Uterus (tissue), 2 donors: ENCODE data around the gene CDH12.

Source experiments
- POLR2A ChIP-seq, 2 donors: fragments of 450-650 bp; IDR thresholded peaks; one replicate each; pipeline ENCODE4 v1.6.1; 2016; ENCODE audit warnings: antibody characterized with exemption in 2 of 2, mild to moderate bottlenecking in 1 of 2, moderate library complexity in 1 of 2
- TF ChIP-seq, protein P1 (sequence below), 4 experiments: fragments of 200-600 bp in 2 of 4; fragments of 450-650 bp in 2 of 4; sonication (generic) in 2 of 4; IDR thresholded peaks; one replicate each; pipeline ENCODE4 v1.5.1; 2016 to 2019; ENCODE audit warnings: antibody characterized with exemption in 4 of 4, mild to moderate bottlenecking in 2 of 4, moderate library complexity in 1 of 4

DNA sequence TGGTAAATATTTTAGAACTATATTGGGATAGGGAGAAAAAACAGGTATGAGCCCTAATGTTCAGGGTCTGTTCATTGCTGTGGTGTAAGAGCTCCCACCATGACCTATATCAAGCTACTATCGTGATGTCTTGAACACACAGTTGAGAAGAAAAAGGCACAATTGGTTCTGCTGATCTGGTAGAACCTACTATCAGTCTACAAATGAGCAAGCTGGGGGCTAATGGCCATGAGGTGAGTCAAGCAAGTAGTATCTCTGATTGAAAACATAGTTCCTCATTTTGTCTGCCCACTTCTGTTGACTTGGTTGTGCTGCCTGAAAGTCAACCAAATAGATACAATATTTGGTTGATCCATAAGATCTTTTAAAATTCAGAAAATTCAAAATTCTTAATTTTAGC lies 1026.3 kb downstream of the CDH12 start:
- TF ChIP-seq, protein P1, sequence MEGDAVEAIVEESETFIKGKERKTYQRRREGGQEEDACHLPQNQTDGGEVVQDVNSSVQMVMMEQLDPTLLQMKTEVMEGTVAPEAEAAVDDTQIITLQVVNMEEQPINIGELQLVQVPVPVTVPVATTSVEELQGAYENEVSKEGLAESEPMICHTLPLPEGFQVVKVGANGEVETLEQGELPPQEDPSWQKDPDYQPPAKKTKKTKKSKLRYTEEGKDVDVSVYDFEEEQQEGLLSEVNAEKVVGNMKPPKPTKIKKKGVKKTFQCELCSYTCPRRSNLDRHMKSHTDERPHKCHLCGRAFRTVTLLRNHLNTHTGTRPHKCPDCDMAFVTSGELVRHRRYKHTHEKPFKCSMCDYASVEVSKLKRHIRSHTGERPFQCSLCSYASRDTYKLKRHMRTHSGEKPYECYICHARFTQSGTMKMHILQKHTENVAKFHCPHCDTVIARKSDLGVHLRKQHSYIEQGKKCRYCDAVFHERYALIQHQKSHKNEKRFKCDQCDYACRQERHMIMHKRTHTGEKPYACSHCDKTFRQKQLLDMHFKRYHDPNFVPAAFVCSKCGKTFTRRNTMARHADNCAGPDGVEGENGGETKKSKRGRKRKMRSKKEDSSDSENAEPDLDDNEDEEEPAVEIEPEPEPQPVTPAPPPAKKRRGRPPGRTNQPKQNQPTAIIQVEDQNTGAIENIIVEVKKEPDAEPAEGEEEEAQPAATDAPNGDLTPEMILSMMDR (IDR thresholded peaks at IDR 0.05) = no peak
- TF ChIP-seq POLR2A (IDR thresholded peaks at IDR 0.05) = no peak
